Measurements from ENCODE around the gene CRYBB1.

CRYBB1 gene

GRCh38 chr22:26549902-26550497, 67.8 kb downstream of the CRYBB1 start:
- no peak for DNase-seq
